Parathyroid adenoma (tissue), 2 donors: ENCODE data around the gene CLCN1.

Experiments
- H2AFZ ChIP-seq: fragments of 300-600 bp; sonication (generic); one replicate; pipeline ENCODE4 v1.7.0; 2017; ENCODE audit warnings: antibody characterized with exemption, mild to moderate bottlenecking
- H3K27ac ChIP-seq: fragments of 300-600 bp; sonication (generic); one replicate; pipeline ENCODE4 v1.7.0; 2017
- H3K27me3 ChIP-seq: fragments of 300-600 bp; sonication (generic); one replicate; pipeline ENCODE4 v1.7.0; 2017; ENCODE audit warnings: low read length; ENCODE audit not compliant: control insufficient read depth, insufficient read depth
- H3K36me3 ChIP-seq: fragments of 300-600 bp; sonication (generic); one replicate; pipeline ENCODE4 v1.7.0; 2017; ENCODE audit warnings: low read length; ENCODE audit not compliant: control insufficient read depth, insufficient read depth
- H3K4me1 ChIP-seq: fragments of 300-600 bp; sonication (generic); one replicate; pipeline ENCODE4 v1.7.0; 2017; ENCODE audit warnings: control low read depth
- H3K4me2 ChIP-seq: fragments of 300-600 bp; sonication (generic); one replicate; pipeline ENCODE4 v1.7.0; 2017; ENCODE audit warnings: low read length
- H3K4me3 ChIP-seq: fragments of 300-600 bp; sonication (generic); one replicate; pipeline ENCODE4 v1.7.0; 2017; ENCODE audit warnings: low read depth, low read length
- H3K79me2 ChIP-seq: fragments of 300-600 bp; sonication (generic); one replicate; pipeline ENCODE4 v1.7.0; 2017; ENCODE audit warnings: control low read depth
- H3K9ac ChIP-seq: fragments of 300-600 bp; sonication (generic); one replicate; pipeline ENCODE4 v1.7.0; 2017; ENCODE audit warnings: mild to moderate bottlenecking
- H3K9me3 ChIP-seq: fragments of 300-600 bp; sonication (generic); one replicate; pipeline ENCODE4 v1.7.0; 2017; ENCODE audit warnings: low read length; ENCODE audit not compliant: control insufficient read depth
- TF ChIP-seq, protein P1 (sequence below): fragments of 300-600 bp; sonication (generic); IDR thresholded peaks from one replicate; pipeline ENCODE4 v1.7.0; 2017; ENCODE audit warnings: antibody characterized with exemption, mild to moderate bottlenecking
- donor health status: primary hyperparathyroidism.

The CLCN1 gene

DNA sequence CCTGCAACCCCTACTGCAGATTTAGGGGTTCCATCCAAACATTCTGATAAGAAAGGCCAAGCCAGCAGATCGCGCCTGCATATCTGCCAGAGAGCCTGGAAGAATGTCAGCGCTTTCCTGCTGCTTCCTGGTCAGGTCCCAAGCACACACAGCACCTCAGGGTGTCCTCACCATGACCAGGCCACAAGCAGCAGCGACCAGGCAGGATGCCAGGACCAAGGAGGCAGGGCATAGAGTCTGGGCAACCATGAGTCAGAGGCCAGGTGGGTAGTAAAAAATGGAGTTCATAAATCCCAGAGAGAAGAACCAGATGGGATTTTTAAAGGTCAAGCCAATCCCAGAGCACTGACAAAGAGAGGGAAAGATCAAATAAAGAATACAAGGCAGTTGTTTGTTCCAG lies 52.1 kb downstream of the CLCN1 start:
- TF ChIP-seq, protein P1, sequence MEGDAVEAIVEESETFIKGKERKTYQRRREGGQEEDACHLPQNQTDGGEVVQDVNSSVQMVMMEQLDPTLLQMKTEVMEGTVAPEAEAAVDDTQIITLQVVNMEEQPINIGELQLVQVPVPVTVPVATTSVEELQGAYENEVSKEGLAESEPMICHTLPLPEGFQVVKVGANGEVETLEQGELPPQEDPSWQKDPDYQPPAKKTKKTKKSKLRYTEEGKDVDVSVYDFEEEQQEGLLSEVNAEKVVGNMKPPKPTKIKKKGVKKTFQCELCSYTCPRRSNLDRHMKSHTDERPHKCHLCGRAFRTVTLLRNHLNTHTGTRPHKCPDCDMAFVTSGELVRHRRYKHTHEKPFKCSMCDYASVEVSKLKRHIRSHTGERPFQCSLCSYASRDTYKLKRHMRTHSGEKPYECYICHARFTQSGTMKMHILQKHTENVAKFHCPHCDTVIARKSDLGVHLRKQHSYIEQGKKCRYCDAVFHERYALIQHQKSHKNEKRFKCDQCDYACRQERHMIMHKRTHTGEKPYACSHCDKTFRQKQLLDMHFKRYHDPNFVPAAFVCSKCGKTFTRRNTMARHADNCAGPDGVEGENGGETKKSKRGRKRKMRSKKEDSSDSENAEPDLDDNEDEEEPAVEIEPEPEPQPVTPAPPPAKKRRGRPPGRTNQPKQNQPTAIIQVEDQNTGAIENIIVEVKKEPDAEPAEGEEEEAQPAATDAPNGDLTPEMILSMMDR = no peak
- no peaks in the 10 kb centered on the region for H3K36me3 ChIP-seq
- no peaks in the 10 kb centered on the region for H3K79me2 ChIP-seq
- no peaks in the 10 kb centered on the region for H3K27me3 ChIP-seq
- no peak overlapping the region for H2AFZ ChIP-seq
- no peak overlapping the region for H3K4me3 ChIP-seq
- H3K9me3 ChIP-seq = no peaks in the 10 kb centered on the region
- no peak overlapping the region for H3K27ac ChIP-seq
- peaks cover 3% of the 10 kb centered on the region for H3K4me1 ChIP-seq
- H3K4me2 ChIP-seq = no peak overlapping the region
- H3K9ac ChIP-seq = no peak overlapping the region

DNA sequence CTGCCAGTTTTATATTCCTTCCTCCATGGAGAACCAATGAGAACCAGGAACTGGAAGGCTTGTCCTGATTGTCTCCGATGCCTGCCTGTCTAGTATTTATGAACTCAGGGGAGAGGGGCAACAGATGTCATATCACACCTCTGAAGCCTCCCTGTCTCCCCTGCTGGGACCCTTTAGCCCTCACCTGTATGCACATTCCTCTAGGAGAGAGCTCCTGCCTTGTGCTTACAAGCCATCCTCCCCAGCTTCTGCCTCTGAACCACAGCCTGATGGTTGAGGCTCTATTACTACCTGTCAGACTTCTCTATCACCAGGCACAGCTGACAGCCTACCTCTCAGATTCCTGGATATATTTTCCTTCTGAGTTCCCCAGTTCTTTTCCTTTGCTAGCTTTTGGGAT lies 52.5 kb downstream of the CLCN1 start:
- Histone ChIP-seq H3K9me3 (no peaks in the 10 kb centered on the region), H3K27me3 (no peaks in the 10 kb centered on the region), H2AFZ (no peak overlapping the region), H3K36me3 (no peaks in the 10 kb centered on the region), H3K9ac (no peak overlapping the region), H3K4me2 (no peak overlapping the region), H3K79me2 (no peaks in the 10 kb centered on the region), H3K4me1 (peaks cover 3% of the 10 kb centered on the region), H3K27ac (no peak overlapping the region), H3K4me3 (no peak overlapping the region)
- TF ChIP-seq, protein P1 = no peak

DNA sequence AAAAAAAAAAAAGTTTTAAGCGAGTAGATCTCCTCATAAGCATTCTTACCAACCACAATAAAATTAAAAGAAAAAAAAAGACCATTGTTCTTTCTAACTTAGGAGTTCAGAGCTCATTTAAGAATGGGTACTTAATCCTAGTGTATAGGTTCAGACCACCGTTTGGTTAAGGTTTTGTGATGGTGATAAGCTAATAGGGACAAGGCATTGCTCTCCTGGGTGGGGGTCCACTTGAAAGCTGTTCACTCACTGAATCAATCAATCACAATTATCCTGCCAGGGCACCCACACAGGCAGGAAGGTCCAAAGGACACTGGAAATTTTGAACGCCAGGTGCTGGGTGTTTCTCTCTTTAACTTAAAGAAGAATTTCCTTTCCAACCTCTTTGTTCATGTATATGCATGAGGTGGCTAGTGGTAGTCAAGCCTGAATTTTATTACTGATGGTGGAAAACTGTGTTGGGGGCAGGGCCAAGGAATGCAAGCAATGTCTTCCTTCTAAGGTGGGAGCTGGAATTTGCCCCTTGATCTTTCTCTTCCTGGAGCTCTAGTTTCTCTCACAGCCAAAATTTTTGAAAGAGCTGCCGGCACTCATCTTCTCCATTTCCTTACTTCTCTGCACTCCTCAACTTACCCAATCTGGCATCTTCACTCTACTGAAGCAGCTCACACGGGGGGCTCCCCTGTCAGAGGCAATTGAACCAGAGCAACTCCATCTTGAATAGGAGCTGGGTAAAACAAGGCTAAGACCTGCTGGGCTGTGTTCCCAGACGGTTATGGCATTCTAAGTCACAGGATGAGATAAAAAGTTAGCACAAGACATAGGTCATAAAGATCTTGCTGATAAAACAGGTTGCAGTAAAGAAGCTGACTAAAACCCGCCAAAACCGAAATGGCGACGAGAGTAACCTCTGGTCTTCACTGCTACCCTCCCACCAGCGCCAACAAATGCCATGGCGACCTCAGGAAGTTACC lies 54.1 kb downstream of the CLCN1 start:
- H3K9ac ChIP-seq = no peak overlapping the region
- no peak overlapping the region for H3K4me3 ChIP-seq
- peaks cover 3% of the 10 kb centered on the region for H3K4me1 ChIP-seq
- no peaks in the 10 kb centered on the region for H3K36me3 ChIP-seq
- no peak overlapping the region for H2AFZ ChIP-seq
- H3K4me2 ChIP-seq = no peak overlapping the region
- H3K79me2 ChIP-seq = no peaks in the 10 kb centered on the region
- H3K27ac ChIP-seq = no peak overlapping the region
- no peaks in the 10 kb centered on the region for H3K9me3 ChIP-seq
- TF ChIP-seq, protein P1 = no peak
- H3K27me3 ChIP-seq = no peaks in the 10 kb centered on the region

DNA sequence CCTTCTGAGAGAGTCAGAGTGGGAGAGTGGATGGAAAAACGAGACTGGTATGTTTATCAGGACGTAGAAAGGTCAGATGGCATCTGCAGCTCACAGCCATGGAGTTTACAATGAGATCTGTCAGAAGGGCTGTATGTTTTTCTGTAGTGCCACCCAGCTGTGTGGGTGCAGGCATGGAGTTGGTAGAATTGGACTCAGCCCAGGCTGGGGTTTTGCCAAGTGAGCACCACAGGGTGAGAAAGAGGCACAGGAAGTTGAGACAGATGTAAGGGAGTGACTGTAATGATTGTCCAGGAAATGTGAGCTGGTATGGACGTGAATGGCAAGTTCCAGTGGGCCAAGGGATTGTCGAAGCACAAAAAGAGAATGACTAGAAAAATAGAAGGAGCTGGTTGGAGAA lies 56.2 kb downstream of the CLCN1 start:
- TF ChIP-seq, protein P1 = no peak
- Histone ChIP-seq H2AFZ (peak overlapping the region; percentile 36), H3K27me3 (no peaks in the 10 kb centered on the region), H3K27ac (no peak overlapping the region), H3K9me3 (no peaks in the 10 kb centered on the region), H3K79me2 (peaks cover 2% of the 10 kb centered on the region), H3K4me3 (no peak overlapping the region), H3K36me3 (no peaks in the 10 kb centered on the region), H3K4me2 (no peak overlapping the region), H3K4me1 (peaks cover 3% of the 10 kb centered on the region), H3K9ac (no peak overlapping the region)
